ENCODE measurements around the gene KCNK2. TPM values are rescaled to one million over a fixed set of nuclear protein-coding genes. Genes with fewer than 3 reads are reported as not detected.

The KCNK2 gene
- total RNA-seq, 1 donor from 2014 or later: not detected

DNA sequence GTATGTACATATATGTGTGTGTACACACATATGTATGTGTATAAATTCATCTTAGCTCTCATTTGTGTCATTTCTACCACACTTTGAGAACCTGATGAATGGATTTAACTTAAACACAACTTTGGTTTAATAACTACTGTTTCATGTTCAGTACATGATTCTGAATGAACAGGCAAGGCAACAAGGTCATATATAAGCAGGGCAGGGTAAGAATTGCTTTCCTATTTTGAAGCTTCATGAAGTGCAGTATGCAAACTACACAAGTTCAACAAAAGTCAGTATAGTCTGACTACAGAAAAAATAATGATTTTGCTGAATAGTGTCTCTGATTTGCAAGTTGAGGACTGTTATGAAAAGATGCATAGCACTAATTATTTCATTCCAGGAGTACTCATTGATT lies 127.6 kb downstream of the KCNK2 start:
- intact Hi-C loops (cut with micrococcal nuclease): no loop called here
- Mint-ChIP-seq H3K27me3 (no peaks in the 10 kb centered on the region), H3K9me3 (no peaks in the 10 kb centered on the region), H3K36me3 (ENCODE audit: low read depth) (no peaks in the 10 kb centered on the region), H3K4me3 (no peak overlapping the region), H3K4me1 (no peaks in the 10 kb centered on the region), H3K27ac (no peak overlapping the region)
- DNase-seq: no peak

DNA sequence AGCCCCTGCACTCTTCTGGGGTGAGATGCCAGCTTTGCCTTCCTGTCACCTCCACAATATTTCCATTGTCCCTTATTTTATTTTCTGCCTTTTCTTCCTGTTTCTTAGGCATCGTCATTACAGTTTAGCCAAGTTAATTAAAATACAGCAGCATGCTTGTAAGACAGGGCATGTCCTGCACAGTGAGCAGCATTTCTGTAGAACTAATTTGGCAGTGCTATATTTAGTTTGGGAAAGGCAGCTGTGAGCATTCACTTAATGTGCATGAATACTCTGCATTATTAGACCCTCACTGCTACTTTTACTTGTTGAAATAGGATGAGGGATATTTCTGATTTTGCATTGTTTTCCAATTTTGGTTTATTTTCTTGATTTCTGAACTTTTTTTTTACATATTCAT lies 133.3 kb downstream of the KCNK2 start:
- no peak overlapping the region for H3K27ac Mint-ChIP-seq
- H3K4me1 Mint-ChIP-seq: no peaks in the 10 kb centered on the region
- H3K36me3 Mint-ChIP-seq (ENCODE audit: low read depth): no peaks in the 10 kb centered on the region
- H3K27me3 Mint-ChIP-seq: no peaks in the 10 kb centered on the region
- no peak overlapping the region for H3K4me3 Mint-ChIP-seq
- H3K9me3 Mint-ChIP-seq: no peaks in the 10 kb centered on the region
- DNase-seq: no peak
- intact Hi-C loops (cut with micrococcal nuclease): no loop called here

DNA sequence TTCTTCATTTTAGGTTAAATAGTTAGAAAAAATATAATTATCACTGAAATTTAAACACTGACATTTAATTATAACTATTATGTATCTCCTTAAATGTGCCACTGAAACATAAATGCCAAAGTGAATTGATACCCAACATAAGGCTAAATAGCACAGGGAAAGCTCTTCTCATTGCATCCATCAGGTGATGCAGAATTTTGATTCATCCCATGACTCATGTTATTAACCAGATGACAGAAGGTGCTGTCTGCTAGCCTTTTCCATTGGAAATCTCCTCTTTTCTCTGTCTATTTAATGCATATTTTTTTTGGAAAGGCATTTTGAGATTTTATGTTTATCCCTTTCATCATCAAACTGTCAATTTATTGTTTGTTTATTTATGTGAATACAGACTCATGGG lies 136.8 kb downstream of the KCNK2 start:
- intact Hi-C loops (cut with micrococcal nuclease): no loop called here
- no peak overlapping the region for H3K27ac Mint-ChIP-seq
- DNase-seq: no peak
- H3K27me3 Mint-ChIP-seq: no peaks in the 10 kb centered on the region
- H3K4me3 Mint-ChIP-seq: no peak overlapping the region
- H3K9me3 Mint-ChIP-seq: no peaks in the 10 kb centered on the region
- H3K4me1 Mint-ChIP-seq: no peaks in the 10 kb centered on the region
- no peaks in the 10 kb centered on the region for H3K36me3 Mint-ChIP-seq (ENCODE audit: low read depth)

DNA sequence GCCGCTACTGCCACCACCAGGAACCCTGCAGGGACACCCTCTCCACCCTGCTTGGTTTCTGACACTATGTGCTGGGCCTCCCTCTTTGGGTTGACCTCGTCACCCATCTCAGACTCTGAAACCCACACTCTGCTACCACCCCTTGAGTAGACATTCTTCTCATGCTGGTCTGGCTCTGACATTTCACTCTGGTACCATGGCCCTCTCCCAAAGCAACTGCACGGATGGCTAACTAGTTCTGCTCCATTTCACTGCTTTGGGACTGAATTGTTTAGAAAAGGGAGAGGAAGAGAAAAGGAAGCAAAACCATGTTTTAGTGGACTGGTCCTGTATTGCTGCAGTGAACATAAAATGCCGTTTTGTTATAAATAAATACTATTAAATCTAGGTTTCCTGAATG lies 137.8 kb downstream of the KCNK2 start:
- no peaks in the 10 kb centered on the region for H3K36me3 Mint-ChIP-seq (ENCODE audit: low read depth)
- no peak for DNase-seq
- no peak overlapping the region for H3K4me3 Mint-ChIP-seq
- intact Hi-C loops (cut with micrococcal nuclease): no loop called here
- no peaks in the 10 kb centered on the region for H3K4me1 Mint-ChIP-seq
- no peaks in the 10 kb centered on the region for H3K9me3 Mint-ChIP-seq
- no peak overlapping the region for H3K27ac Mint-ChIP-seq
- no peaks in the 10 kb centered on the region for H3K27me3 Mint-ChIP-seq

DNA sequence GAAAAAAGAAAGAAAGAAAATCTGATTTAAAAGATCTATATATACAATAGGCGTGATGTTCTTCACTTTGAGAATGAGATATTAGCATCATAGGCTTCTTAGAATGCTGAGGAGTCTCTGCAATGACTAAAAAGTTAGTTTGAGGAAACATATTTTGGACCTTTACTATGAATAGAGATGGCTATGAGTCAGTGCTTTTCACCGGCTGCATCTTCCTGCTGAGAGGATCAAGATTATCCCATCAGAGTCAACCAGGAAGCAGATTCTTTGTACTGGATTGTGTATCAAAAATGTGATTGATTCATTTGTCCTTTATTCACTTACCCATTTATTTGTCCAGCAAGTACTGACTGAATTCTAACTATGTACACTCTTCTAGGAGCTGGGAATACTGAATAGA lies 144.2 kb downstream of the KCNK2 start:
- Mint-ChIP-seq H3K27ac (no peak overlapping the region), H3K4me3 (no peak overlapping the region), H3K4me1 (no peaks in the 10 kb centered on the region), H3K27me3 (no peaks in the 10 kb centered on the region), H3K36me3 (ENCODE audit: low read depth) (no peaks in the 10 kb centered on the region), H3K9me3 (no peaks in the 10 kb centered on the region)
- DNase-seq: no peak
- intact Hi-C loops (cut with micrococcal nuclease): no loop called here

DNA sequence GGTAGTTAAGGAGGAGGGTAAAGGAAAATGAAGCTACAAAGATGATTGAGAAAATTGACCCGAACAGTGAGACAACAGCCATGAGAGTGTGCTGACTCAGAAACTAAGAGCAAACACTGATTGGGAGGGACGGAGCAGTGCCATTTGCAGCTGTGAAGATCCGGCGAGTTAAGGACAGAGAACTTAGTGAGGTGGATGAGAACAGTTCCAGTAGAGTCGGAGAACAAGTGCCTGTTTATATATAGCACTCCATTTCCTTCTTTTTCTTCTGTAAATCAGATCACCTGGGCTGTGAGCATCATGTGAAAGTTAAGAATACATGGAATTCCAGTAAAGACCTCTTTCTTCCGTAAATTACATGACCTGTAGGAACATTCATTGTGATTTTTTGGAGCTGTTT lies 145.7 kb downstream of the KCNK2 start:
- H3K9me3 Mint-ChIP-seq: no peaks in the 10 kb centered on the region

DNA sequence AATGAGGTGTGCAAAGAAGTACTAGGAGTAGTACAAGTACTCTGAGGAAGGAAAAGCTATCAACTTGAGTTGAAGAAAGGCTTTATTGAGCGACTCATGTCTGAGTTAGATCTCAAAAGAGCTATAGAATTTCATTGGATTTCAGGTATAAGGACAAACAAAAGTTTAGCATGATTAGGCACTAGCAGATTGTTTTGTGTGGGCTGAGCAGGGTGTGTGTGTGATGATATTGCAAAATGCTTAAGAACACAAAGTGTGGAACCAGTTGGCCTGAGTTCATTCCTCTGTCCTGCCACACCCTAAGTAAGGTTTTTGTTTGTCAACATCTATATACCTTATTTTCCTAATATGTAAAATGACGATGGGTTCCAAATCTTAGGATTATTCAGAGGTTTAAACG lies 158.9 kb downstream of the KCNK2 start:
- Mint-ChIP-seq H3K27me3 (no peaks in the 10 kb centered on the region), H3K4me3 (no peak overlapping the region), H3K36me3 (ENCODE audit: low read depth) (no peaks in the 10 kb centered on the region), H3K4me1 (no peaks in the 10 kb centered on the region), H3K27ac (no peak overlapping the region), H3K9me3 (no peaks in the 10 kb centered on the region)
- DNase-seq: no peak
- intact Hi-C loops (cut with micrococcal nuclease): no loop called here

More for the DNA sequence above, 145.7 kb downstream of the KCNK2 start:
- no peak overlapping the region for H3K4me3 Mint-ChIP-seq
- H3K27me3 Mint-ChIP-seq: no peaks in the 10 kb centered on the region
- H3K4me1 Mint-ChIP-seq: no peaks in the 10 kb centered on the region
- H3K36me3 Mint-ChIP-seq (ENCODE audit: low read depth): no peaks in the 10 kb centered on the region
- intact Hi-C loops (cut with micrococcal nuclease): no loop called here
- no peak overlapping the region for H3K27ac Mint-ChIP-seq
- no peak for DNase-seq

DNA sequence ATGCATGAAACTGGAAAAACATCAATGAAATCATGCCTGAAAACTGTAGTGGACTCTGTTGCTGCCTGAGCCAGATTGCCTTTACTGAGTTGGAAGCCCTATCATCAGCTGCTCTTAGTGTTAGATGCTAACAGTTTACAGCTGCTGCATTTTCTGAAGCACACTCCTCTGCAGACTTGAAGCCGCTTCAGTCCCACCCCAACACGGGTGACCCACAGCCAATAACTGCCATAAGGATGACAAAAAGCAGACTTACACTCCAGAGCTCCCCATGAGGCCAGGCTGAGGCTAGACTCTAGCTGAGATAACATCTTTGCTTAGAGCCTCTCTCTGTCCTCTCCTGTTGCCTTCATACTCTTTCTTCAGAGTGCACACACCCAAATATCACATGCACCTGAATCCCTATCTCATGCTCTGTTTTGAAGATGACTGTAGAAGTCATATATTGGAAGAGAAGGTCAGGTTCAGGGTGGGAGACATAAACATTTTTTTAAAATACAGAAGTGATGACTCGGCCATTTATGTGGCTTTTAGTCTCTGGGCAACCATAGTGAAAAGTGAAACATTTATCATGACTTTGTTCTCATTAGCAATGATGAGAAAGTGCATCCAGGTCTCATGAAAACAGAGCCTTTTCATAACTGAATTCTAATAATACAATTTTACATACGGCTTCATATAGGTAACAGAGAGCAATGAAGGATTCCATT lies 161.0 kb downstream of the KCNK2 start:
- H3K36me3 Mint-ChIP-seq (ENCODE audit: low read depth): no peaks in the 10 kb centered on the region
- H3K9me3 Mint-ChIP-seq: no peaks in the 10 kb centered on the region
- H3K27me3 Mint-ChIP-seq: no peaks in the 10 kb centered on the region

DNA sequence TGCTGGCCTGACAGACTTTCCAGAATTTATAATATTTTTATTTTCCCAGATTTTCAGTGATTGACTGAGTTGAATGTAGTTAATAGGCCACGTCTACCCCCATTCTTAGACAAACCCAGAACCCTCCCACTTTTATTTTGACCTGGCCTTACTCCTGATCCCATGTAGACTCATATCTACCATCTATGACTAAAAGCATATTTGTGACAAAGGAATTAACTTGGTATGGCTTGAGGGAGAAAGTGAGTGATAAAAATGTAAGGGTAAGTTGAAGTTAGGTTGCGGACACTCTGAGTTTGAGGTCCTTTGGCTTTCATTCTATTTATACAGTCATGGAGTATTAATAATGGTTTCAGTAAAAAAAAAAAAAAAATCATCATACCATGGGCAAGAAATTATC lies 168.4 kb downstream of the KCNK2 start:
- Mint-ChIP-seq H3K9me3 (no peaks in the 10 kb centered on the region), H3K27me3 (no peaks in the 10 kb centered on the region), H3K36me3 (ENCODE audit: low read depth) (no peaks in the 10 kb centered on the region), H3K4me1 (no peaks in the 10 kb centered on the region), H3K27ac (no peak overlapping the region), H3K4me3 (no peak overlapping the region)
- intact Hi-C loops (cut with micrococcal nuclease): no loop called here
- no peak for DNase-seq

More for the DNA sequence above, 161.0 kb downstream of the KCNK2 start:
- DNase-seq: no peak
- intact Hi-C loops (cut with micrococcal nuclease): no loop called here
- no peaks in the 10 kb centered on the region for H3K4me1 Mint-ChIP-seq
- H3K27ac Mint-ChIP-seq: no peak overlapping the region
- H3K4me3 Mint-ChIP-seq: no peak overlapping the region

DNA sequence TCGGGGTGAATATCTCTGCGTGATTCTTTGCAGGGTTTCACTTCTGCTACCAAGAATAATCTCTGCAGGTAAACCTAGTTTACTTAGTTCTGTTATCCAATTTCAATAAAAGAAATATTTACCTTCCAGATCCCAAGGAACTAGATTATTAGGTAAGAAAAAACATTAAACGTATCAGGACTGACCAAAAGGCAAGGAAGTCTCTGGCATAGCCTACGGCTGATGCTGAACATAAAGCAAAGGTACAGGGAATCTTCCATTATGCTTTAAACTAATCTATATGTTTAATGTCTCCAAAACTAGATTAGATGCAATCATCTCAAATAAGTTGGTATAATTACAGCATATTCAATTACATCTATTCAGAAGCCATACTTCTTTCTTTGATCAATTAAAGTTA lies 168.9 kb downstream of the KCNK2 start:
- no peak overlapping the region for H3K27ac Mint-ChIP-seq
- intact Hi-C loops (cut with micrococcal nuclease): no loop called here
- no peaks in the 10 kb centered on the region for H3K4me1 Mint-ChIP-seq
- no peaks in the 10 kb centered on the region for H3K9me3 Mint-ChIP-seq
- no peaks in the 10 kb centered on the region for H3K36me3 Mint-ChIP-seq (ENCODE audit: low read depth)
- H3K4me3 Mint-ChIP-seq: no peak overlapping the region
- H3K27me3 Mint-ChIP-seq: no peaks in the 10 kb centered on the region
- DNase-seq: no peak

DNA sequence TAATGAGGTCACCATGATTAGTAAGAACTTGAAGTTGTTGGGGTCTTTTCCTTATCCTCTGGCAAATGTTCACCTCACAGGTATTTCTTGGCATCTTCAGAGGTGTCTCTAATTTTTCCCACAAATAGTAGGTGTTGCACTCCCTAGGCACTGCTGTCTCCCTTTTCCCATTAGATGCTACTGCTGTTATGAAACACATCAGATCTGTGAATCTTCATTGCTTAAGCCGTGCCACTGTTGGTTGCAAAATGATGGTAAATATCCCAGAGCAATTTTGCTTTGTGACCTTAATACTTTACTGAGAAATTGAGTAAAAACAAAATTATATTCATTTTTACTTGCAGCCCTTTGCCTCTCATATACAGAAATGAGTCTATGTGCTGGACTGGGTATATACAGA lies 169.6 kb downstream of the KCNK2 start:
- Mint-ChIP-seq H3K27ac (no peak overlapping the region), H3K9me3 (no peaks in the 10 kb centered on the region), H3K4me3 (no peak overlapping the region), H3K4me1 (no peaks in the 10 kb centered on the region), H3K36me3 (ENCODE audit: low read depth) (no peaks in the 10 kb centered on the region), H3K27me3 (no peaks in the 10 kb centered on the region)
- intact Hi-C loops (cut with micrococcal nuclease): no loop called here
- DNase-seq: no peak

DNA sequence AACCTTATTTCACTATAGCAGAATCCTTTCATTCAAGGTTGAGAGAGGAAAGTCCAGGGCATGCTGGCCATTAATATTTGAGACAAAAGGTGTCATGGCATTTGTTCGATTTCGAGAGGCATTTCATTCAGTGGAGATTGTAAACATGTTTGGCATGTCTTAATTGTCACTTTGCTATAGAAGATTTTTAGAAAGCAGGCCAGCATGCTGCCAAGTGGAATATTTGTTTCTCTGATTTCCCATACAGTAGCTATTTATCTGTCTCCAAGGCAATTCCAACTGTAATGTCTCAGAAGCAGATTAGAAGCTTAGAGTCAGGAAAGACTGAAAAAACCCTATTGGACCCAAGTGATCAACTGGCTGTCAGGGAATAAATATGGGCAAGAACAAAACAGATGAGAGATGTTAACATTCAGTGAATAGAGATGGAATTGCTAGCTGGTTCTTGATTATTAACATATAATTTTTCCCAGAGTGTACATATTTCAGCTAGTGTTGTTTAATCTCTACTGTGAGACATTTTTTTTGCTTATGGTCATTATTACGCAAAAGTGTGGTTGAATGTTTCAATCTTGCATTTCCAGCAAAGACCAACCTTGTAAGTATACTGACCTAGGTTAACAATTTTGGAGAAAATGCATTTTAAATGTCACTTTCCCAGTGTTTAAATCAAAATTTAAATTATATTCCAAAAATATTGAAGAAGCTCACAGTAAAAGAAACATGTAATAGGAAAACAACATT lies 174.6 kb downstream of the KCNK2 start:
- no peak overlapping the region for H3K27ac Mint-ChIP-seq
- intact Hi-C loops (cut with micrococcal nuclease): no loop called here
- no peaks in the 10 kb centered on the region for H3K4me1 Mint-ChIP-seq
- no peaks in the 10 kb centered on the region for H3K9me3 Mint-ChIP-seq
- no peak for DNase-seq
- no peak overlapping the region for H3K4me3 Mint-ChIP-seq
- H3K27me3 Mint-ChIP-seq: no peaks in the 10 kb centered on the region
- H3K36me3 Mint-ChIP-seq (ENCODE audit: low read depth): no peaks in the 10 kb centered on the region

DNA sequence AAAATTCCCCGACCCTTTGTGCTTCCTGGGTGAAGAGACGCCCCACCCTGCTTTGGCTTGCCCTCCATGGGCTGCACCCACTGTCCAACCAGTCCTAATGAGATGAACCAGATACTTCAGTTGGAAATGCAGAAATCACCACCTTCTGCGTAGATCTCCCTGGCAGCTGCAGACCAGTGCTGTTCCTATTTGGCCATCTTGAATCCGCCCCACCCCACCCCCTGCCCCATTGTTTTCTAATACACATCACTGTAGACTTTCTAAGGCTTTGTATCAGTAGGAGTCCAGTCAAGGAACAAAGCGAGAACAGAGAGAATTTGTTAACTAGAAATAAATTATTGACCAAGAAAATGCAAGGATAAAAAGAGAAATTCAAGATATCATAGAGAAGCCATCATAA lies 178.2 kb downstream of the KCNK2 start:
- H3K4me3 Mint-ChIP-seq: no peak overlapping the region
- DNase-seq: no peak
- H3K27me3 Mint-ChIP-seq: no peaks in the 10 kb centered on the region
- no peaks in the 10 kb centered on the region for H3K36me3 Mint-ChIP-seq (ENCODE audit: low read depth)
- no peaks in the 10 kb centered on the region for H3K9me3 Mint-ChIP-seq
- intact Hi-C loops (cut with micrococcal nuclease): no loop called here
- no peak overlapping the region for H3K27ac Mint-ChIP-seq
- no peaks in the 10 kb centered on the region for H3K4me1 Mint-ChIP-seq

DNA sequence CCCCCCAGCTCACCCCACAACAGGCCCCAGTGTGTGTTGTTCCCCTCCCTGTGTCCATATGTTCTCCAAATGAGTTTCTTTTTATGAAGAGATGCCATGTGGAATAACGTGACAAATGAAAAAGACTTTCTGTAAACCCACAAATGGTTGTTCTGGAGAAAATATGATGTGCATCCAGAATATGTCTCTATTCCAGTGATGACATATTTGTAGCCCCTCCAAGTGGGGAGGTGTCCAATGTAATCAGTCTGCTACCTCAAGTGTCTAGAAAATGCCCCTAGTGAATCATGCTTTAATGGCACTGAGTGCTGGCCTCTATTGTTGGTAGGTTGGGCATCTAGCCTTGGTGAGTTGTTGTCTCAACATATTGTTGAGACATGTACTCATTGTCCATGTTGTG lies 179.6 kb downstream of the KCNK2 start:
- Mint-ChIP-seq H3K4me1 (no peaks in the 10 kb centered on the region), H3K9me3 (no peaks in the 10 kb centered on the region)
- intact Hi-C loops (cut with micrococcal nuclease): no loop called here

DNA sequence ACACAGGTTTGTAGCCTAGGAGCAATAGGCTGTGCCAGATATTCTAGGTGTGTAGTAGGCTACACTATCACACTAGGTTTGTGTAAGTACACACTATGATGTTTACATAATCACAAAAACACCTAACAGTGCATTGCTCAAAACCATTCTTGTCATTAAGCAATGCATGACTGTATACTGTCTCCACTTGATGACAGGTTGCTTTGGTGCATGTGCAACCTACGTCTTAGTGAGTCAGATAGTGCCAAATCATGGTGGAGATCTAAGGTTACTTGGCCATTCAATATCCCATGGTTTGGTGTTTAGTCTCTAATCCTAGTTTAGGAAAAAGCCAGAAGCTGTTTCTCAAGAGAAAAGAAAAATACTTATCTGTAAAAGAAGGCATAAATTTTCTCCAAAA lies 181.1 kb downstream of the KCNK2 start:
- no peak overlapping the region for H3K4me3 Mint-ChIP-seq
- H3K9me3 Mint-ChIP-seq: no peaks in the 10 kb centered on the region
- no peak overlapping the region for H3K27ac Mint-ChIP-seq
- H3K4me1 Mint-ChIP-seq: no peaks in the 10 kb centered on the region
- intact Hi-C loops (cut with micrococcal nuclease): no loop called here
- H3K36me3 Mint-ChIP-seq (ENCODE audit: low read depth): no peaks in the 10 kb centered on the region
- no peak for DNase-seq
- H3K27me3 Mint-ChIP-seq: no peaks in the 10 kb centered on the region

More for the DNA sequence above, 179.6 kb downstream of the KCNK2 start:
- no peaks in the 10 kb centered on the region for H3K27me3 Mint-ChIP-seq
- H3K4me3 Mint-ChIP-seq: no peak overlapping the region
- DNase-seq: no peak
- no peaks in the 10 kb centered on the region for H3K36me3 Mint-ChIP-seq (ENCODE audit: low read depth)
- H3K27ac Mint-ChIP-seq: no peak overlapping the region

Data from activated CD4-positive, alpha-beta T cell treated with anti-CD3 and anti-CD28 coated beads, Interleukin-2, amount 10 ng/mL, durations not matched to agents 24 days and 14 days (primary cell).